Keratinocyte (primary cell): ENCODE measurements around the gene ARSI. TPM values are rescaled to one million over a fixed set of nuclear protein-coding genes. Genes with fewer than 3 reads are reported as not detected.

Experiments
- DNase-seq: peaks from one replicate; pipeline ENCODE4 v3.0.0-alpha.2; 2011; ENCODE audit warnings: low read depth, missing footprints, low spot score
- FAIRE-seq: peaks from 2 replicates; lab custom pipeline; 2011; peaks lifted over from hg19 to GRCh38; lab: Jason Lieb, UNC
- H2AFZ ChIP-seq: 2 replicates; pipeline ENCODE4 v1.6.0; 2012; ENCODE audit warnings: low read length, control low read depth, inconsistent platforms; ENCODE audit not compliant: control insufficient read depth
- H3K27ac ChIP-seq: 2 replicates; pipeline ENCODE4 v1.5.1; 2011; ENCODE audit warnings: low read length; ENCODE audit not compliant: control insufficient read depth, insufficient read depth
- H3K27me3 ChIP-seq: 3 replicates; pipeline ENCODE4 v1.6.0; 2011; ENCODE audit warnings: low read length; ENCODE audit not compliant: control insufficient read depth, insufficient read depth; ENCODE audit errors: extremely low read depth
- H3K36me3 ChIP-seq, 2 experiments: 2 replicates in 1 of 2; 3 replicates in 1 of 2; pipeline ENCODE4 v1.5.1; 2011; ENCODE audit warnings: low read length in 2 of 2, mild to moderate bottlenecking in 1 of 2; ENCODE audit not compliant: control insufficient read depth in 2 of 2, insufficient read depth in 2 of 2; ENCODE audit errors: extremely low read depth in 1 of 2
- H3K4me1 ChIP-seq: 3 replicates; pipeline ENCODE4 v1.5.1; 2011; ENCODE audit warnings: low read length; ENCODE audit not compliant: control insufficient read depth, insufficient read depth; ENCODE audit errors: extremely low read depth
- H3K4me2 ChIP-seq: 3 replicates; pipeline ENCODE4 v1.6.0; 2011; ENCODE audit warnings: low read depth, low read length; ENCODE audit not compliant: control insufficient read depth, insufficient read depth; ENCODE audit errors: extremely low read depth
- H3K4me3 ChIP-seq, 3 experiments: fragments of 200-600 bp in 1 of 3; sonication (generic) in 1 of 3; 2 replicates in 2 of 3; 3 replicates in 1 of 3; pipeline ENCODE4 v1.5.1; 2011 to 2016; ENCODE audit warnings: low read length in 3 of 3, mild to moderate bottlenecking in 3 of 3, control low read depth in 2 of 3, inconsistent platforms in 1 of 3, low read depth in 1 of 3, mixed read lengths in 1 of 3, mixed run types in 1 of 3, moderate library complexity in 1 of 3; ENCODE audit not compliant: control insufficient read depth in 2 of 3, insufficient read depth in 2 of 3; ENCODE audit errors: extremely low read depth in 1 of 3
- H3K79me2 ChIP-seq: 2 replicates; pipeline ENCODE4 v1.6.0; 2012; ENCODE audit warnings: low read length; ENCODE audit not compliant: control insufficient read depth, insufficient read depth
- H3K9ac ChIP-seq: 3 replicates; pipeline ENCODE4 v1.6.0; 2011; ENCODE audit warnings: low read length; ENCODE audit not compliant: control insufficient read depth, insufficient read depth; ENCODE audit errors: extremely low read depth
- H3K9me1 ChIP-seq: 3 replicates; pipeline ENCODE4 v1.6.0; 2011; ENCODE audit warnings: low read length; ENCODE audit not compliant: control insufficient read depth, insufficient read depth; ENCODE audit errors: extremely low read depth
- H3K9me3 ChIP-seq: 2 replicates; pipeline ENCODE4 v1.5.1; 2012; ENCODE audit warnings: low read depth, low read length; ENCODE audit not compliant: control insufficient read depth
- H4K20me1 ChIP-seq: 3 replicates; pipeline ENCODE4 v1.6.0; 2011; ENCODE audit warnings: low read length; ENCODE audit not compliant: control insufficient read depth, insufficient read depth; ENCODE audit errors: extremely low read depth
- EZH2 ChIP-seq: IDR thresholded peaks from one replicate; pipeline ENCODE4 v1.6.1; 2012; ENCODE audit warnings: inconsistent platforms, mild to moderate bottlenecking, low read length, moderate library complexity
- dilution Hi-C: fragments of 300-500 bp; cut with MboI; formaldehyde crosslinking; loops from one replicate; pipeline ENCODE4 v1.7.0; 2020; ENCODE audit warnings: low sequenced_read_pairs; ENCODE audit not compliant: extremely low pct_ligation_motif_present
- polyA plus RNA-seq, 5 experiments: library from polyadenylated mRNA; depleted of rRNA in 3 of 5; stranded (reverse) in 3 of 5; stranded (forward) in 1 of 5; unstranded in 1 of 5; fragments of >200 nt; gene quantifications; 1 replicate in 1 of 5; 2 replicates in 3 of 5; 3 replicates in 1 of 5; pipeline versions ENCODE4 v1.2.1 to v1.2.3, GENCODE V29; 2011 to 2012; ENCODE audit warnings: missing spikeins in 2 of 5, low read depth in 1 of 5, low replicate concordance in 1 of 5
- TF ChIP-seq, protein P1 (sequence below), 3 experiments: IDR thresholded peaks in 1 of 3; conservative IDR thresholded peaks in 1 of 3; optimal IDR thresholded peaks in 1 of 3; 2 replicates in 2 of 3; 3 replicates in 1 of 3; pipeline versions ENCODE3 to v1.5.1; 2011; ENCODE audit warnings: low read length in 3 of 3, mild to moderate bottlenecking in 3 of 3, moderate library complexity in 2 of 3, control low read depth in 1 of 3, inconsistent platforms in 1 of 3; ENCODE audit not compliant: insufficient read depth in 2 of 3; ENCODE audit errors: extremely low read depth in 1 of 3

Gene ARSI
- polyA plus RNA-seq, 1 donor (not counting 4 experiments of a cell fraction or from before 2014, with no cell fraction given) = 1.7 TPM

DNA sequence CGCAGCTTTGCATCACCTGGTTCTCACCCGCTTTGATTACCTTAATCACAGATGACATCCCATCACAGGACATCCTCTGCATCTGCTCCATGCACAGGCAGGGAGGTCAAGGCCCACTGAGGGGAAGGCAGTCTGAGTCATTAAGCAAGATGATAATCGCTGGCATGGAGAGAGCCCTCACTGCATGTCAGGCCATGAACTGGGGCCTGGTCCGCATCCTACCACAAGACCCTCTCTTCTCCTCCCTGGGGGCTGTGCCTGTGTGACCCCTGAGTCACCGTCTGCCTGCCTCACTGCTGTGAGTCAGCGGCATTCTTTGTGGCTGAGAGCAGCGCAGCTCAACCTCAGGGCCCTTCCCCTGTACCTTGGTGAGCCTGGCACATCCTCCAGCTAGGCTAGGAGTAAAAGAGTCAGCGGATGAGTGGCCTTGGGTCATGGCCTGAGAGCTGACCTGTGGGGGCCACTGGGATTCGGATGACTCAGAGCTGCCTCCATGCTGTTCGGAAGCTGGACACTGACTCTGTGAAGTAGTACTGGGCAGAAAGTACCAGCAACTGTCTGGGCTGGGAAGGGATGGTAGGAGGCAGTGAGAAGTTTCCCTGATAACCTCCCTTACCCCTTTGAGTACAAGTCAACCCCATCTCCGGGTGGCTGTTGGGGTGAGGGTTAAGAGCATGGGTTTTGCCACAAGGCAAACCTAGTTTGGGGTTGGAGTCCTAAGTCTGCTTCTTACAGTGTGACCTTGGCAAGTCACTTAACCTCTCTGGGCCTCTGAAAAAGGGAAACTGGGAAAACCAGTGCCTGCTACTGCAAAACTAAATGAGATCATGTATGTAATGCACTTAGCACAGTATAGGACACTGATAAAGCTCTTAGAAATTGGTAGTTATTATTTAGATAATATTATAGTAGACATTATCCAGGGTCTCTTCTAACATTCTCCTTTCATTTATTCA, 14.6 kb upstream of the ARSI start:
- H3K4me3 ChIP-seq = peak overlapping the region in 1 of 3 experiments; percentile 5
- no peaks in the 10 kb centered on the region for H3K9me3 ChIP-seq
- dilution Hi-C loops = no loop called here
- H3K9ac ChIP-seq = peak overlapping the region; percentile 67
- H3K9me1 ChIP-seq = peaks cover 2% of the 10 kb centered on the region
- H2AFZ ChIP-seq = no peak overlapping the region
- H3K36me3 ChIP-seq = no peaks in the 10 kb centered on the region
- H3K27ac ChIP-seq = peak overlapping the region; percentile 93
- H4K20me1 ChIP-seq = no peaks in the 10 kb centered on the region
- no peaks in the 10 kb centered on the region for H3K79me2 ChIP-seq
- peaks cover 58% of the 10 kb centered on the region for H3K4me1 ChIP-seq
- H3K4me2 ChIP-seq = peak overlapping the region; percentile 72
- H3K27me3 ChIP-seq = no peaks in the 10 kb centered on the region
- DNase-seq (peak; percentile 98), FAIRE-seq (peak; percentile 93)
- TF ChIP-seq, protein P1, sequence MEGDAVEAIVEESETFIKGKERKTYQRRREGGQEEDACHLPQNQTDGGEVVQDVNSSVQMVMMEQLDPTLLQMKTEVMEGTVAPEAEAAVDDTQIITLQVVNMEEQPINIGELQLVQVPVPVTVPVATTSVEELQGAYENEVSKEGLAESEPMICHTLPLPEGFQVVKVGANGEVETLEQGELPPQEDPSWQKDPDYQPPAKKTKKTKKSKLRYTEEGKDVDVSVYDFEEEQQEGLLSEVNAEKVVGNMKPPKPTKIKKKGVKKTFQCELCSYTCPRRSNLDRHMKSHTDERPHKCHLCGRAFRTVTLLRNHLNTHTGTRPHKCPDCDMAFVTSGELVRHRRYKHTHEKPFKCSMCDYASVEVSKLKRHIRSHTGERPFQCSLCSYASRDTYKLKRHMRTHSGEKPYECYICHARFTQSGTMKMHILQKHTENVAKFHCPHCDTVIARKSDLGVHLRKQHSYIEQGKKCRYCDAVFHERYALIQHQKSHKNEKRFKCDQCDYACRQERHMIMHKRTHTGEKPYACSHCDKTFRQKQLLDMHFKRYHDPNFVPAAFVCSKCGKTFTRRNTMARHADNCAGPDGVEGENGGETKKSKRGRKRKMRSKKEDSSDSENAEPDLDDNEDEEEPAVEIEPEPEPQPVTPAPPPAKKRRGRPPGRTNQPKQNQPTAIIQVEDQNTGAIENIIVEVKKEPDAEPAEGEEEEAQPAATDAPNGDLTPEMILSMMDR (optimal IDR thresholded peaks at IDR 0.05 in 1 of 3, IDR thresholded peaks at IDR 0.05 in 1 of 3, conservative IDR thresholded peaks at IDR 0.05 in 1 of 3; ENCODE audit: extremely low read depth in 1 of 3, insufficient read depth in 2 of 3, low read length in 3 of 3) = no peak
- TF ChIP-seq EZH2 = no peak

DNA sequence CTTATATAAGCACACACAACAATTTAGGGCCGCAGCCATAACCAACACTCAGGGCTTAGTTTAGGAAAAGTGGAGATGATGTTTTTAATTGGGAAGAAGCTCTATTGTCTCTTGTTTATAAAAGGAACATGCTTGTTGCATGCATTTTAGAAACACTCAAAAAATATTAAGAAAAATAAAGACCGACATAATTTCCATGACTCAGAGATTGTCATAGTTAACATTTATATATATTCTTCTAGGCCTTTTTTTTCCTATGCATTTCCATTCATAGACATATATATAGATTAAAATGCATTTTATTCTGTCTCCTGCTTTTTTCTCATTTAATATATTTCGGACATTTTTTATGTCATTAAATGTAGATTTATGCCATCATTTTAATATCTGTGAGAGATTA, 13.6 kb upstream of the ARSI start:
- H3K9me3 ChIP-seq = no peaks in the 10 kb centered on the region
- TF ChIP-seq, protein P1 (optimal IDR thresholded peaks at IDR 0.05 in 1 of 3, IDR thresholded peaks at IDR 0.05 in 1 of 3, conservative IDR thresholded peaks at IDR 0.05 in 1 of 3; ENCODE audit: extremely low read depth in 1 of 3, insufficient read depth in 2 of 3, low read length in 3 of 3) = no peak
- TF ChIP-seq EZH2 = no peak
- H3K4me2 ChIP-seq = no peak overlapping the region
- peaks cover 48% of the 10 kb centered on the region for H3K4me1 ChIP-seq
- dilution Hi-C loops = no loop called here
- H3K9ac ChIP-seq = no peak overlapping the region
- no peak overlapping the region for H3K4me3 ChIP-seq
- FAIRE-seq (no peak), DNase-seq (no peak)
- H2AFZ ChIP-seq = no peak overlapping the region
- H3K36me3 ChIP-seq = no peaks in the 10 kb centered on the region
- H4K20me1 ChIP-seq = no peaks in the 10 kb centered on the region
- H3K9me1 ChIP-seq = peaks cover 2% of the 10 kb centered on the region
- no peaks in the 10 kb centered on the region for H3K79me2 ChIP-seq
- peak overlapping the region; percentile 93 for H3K27ac ChIP-seq
- H3K27me3 ChIP-seq = no peaks in the 10 kb centered on the region
